HG02588 (cell line): ENCODE results near the gene COL28A1.
A peak's percentile ranks its signal among the peaks of the same experiment; 100 is the strongest.

Experiments used
- ATAC-seq: cut with Tn5 transposase; IDR thresholded peaks from one replicate; pipeline ENCODE4 v1.9.1; 2021; ENCODE audit warnings: mild to moderate bottlenecking, moderate library complexity; ENCODE audit not compliant: unreplicated experiment

Gene COL28A1

GRCh38 chr7:7535691-7536090 is at the start of gene COL28A1:
Gene COL28A1 (minus strand): TSS chr7:7535873. CDS start chr7:7532875, 2,998 bp downstream.
- ATAC-seq: no peak

GRCh38 chr7:7584653-7585052 is 49.0 kb upstream of the COL28A1 start:
- ATAC-seq: no peak

- ATAC-seq: no peak
These were observed 48.1 kb upstream of the COL28A1 start for GRCh38 chr7:7583731-7584130.

GRCh38 chr7:7582596-7582995 is 46.9 kb upstream of the COL28A1 start:
- no peak for ATAC-seq

- ATAC-seq: no peak
These were observed 46.0 kb upstream of the COL28A1 start for GRCh38 chr7:7581531-7582179.

GRCh38 chr7:7579638-7580037 is 44.0 kb upstream of the COL28A1 start:
- ATAC-seq: no peak

GRCh38 chr7:7577888-7578287 is 42.2 kb upstream of the COL28A1 start:
- ATAC-seq: no peak

GRCh38 chr7:7576344-7576743 is 40.7 kb upstream of the COL28A1 start:
- no peak for ATAC-seq

GRCh38 chr7:7573701-7574100 is 38.0 kb upstream of the COL28A1 start:
- no peak for ATAC-seq

- no peak for ATAC-seq
These were observed 34.9 kb upstream of the COL28A1 start for GRCh38 chr7:7570584-7570983.

GRCh38 chr7:7569615-7570014 is 33.9 kb upstream of the COL28A1 start:
- no peak for ATAC-seq

- peak; percentile 31 for ATAC-seq
These were observed 33.4 kb upstream of the COL28A1 start for GRCh38 chr7:7569081-7569527.

- no peak for ATAC-seq
These were observed 32.9 kb upstream of the COL28A1 start for GRCh38 chr7:7568553-7568952.

GRCh38 chr7:7567898-7568531 is 32.3 kb upstream of the COL28A1 start:
- ATAC-seq: no peak

GRCh38 chr7:7566651-7567611 is 31.3 kb upstream of the COL28A1 start, which contains the start of gene MIOS:
Gene MIOS (plus strand): TSS chr7:7566884. CDS start chr7:7572476, 5,592 bp downstream.
- ATAC-seq: peak; percentile 78

- ATAC-seq: peak; percentile 26
These were observed 30.3 kb upstream of the COL28A1 start for GRCh38 chr7:7565746-7566650.

GRCh38 chr7:7565018-7565680 is 29.5 kb upstream of the COL28A1 start:
- ATAC-seq: no peak

GRCh38 chr7:7564323-7564780 is 28.7 kb upstream of the COL28A1 start:
- ATAC-seq: no peak

- no peak for ATAC-seq
These were observed 28.1 kb upstream of the COL28A1 start for GRCh38 chr7:7563813-7564212.

GRCh38 chr7:7563269-7563668 is 27.6 kb upstream of the COL28A1 start:
- ATAC-seq: no peak
